IgD-negative memory B cell (primary cell): Measurements from ENCODE around the gene P3H1. TPM values are rescaled to one million over a fixed set of nuclear protein-coding genes. Genes with fewer than 3 reads are reported as not detected.
"Not testable (repeated sequence)": the region's sequence is repeated elsewhere in the genome, so short reads cannot be mapped to it uniquely, and the experiment has no call there.

Source experiments
- H3K27ac Mint-ChIP-seq, 3 donors: one replicate each; pipeline ENCODE4 v1.8.0; 2020 to 2022; ENCODE audit warnings: mild to moderate bottlenecking in 3 of 3, mixed read lengths in 3 of 3, moderate library complexity in 1 of 3
- H3K27me3 Mint-ChIP-seq: one replicate; pipeline ENCODE4 v1.8.0; 2021; ENCODE audit warnings: mixed read lengths
- H3K36me3 Mint-ChIP-seq: one replicate; pipeline ENCODE4 v1.8.0; 2020; ENCODE audit warnings: mild to moderate bottlenecking, mixed read lengths
- H3K4me1 Mint-ChIP-seq, 3 donors: one replicate each; pipeline ENCODE4 v1.8.0; 2020 to 2022; ENCODE audit warnings: mixed read lengths in 3 of 3, mild to moderate bottlenecking in 1 of 3
- H3K4me3 Mint-ChIP-seq, 4 donors: one replicate each; pipeline ENCODE4 v1.8.0; 2020 to 2022; ENCODE audit warnings: mild to moderate bottlenecking in 4 of 4, mixed read lengths in 4 of 4, moderate library complexity in 3 of 4
- H3K9me3 Mint-ChIP-seq, 3 donors: one replicate each; pipeline ENCODE4 v1.8.0; 2020 to 2021; ENCODE audit warnings: mixed read lengths in 3 of 3, mild to moderate bottlenecking in 1 of 3
- polyA plus RNA-seq: library from polyadenylated mRNA; unstranded; fragments of 300-500 nt; fragmentation: Illumina TruSeq; gene quantifications from one replicate; pipeline ENCODE4 v1.2.3, GENCODE V29; 2021

Gene P3H1
- polyA plus RNA-seq, result 10.4 TPM

GRCh38 chr1:42766741-42767509, at the start of gene P3H1, which contains the start of gene C1orf50:
TSS of gene P3H1 (minus strand) at chr1:42767028. CDS start at chr1:42766971, 57 bp downstream.
TSS of gene C1orf50 (plus strand) at chr1:42767249. CDS start at chr1:42767312, 63 bp downstream.
- no peaks in the 10 kb centered on the region for H3K27me3 Mint-ChIP-seq
- H3K9me3 Mint-ChIP-seq, result no peaks in the 10 kb centered on the region
- no peak within 1 kb of the TSS for H3K4me3 Mint-ChIP-seq
- peaks cover 17 to 24% (median 20%) of the 10 kb centered on the region in 3 donors for H3K4me1 Mint-ChIP-seq
- no peaks in the 10 kb centered on the region for H3K36me3 Mint-ChIP-seq
- peak within 1 kb of the TSS; percentile 76 to 94 (median 87) for H3K27ac Mint-ChIP-seq

- peaks cover 9% of the 10 kb centered on the region for H3K36me3 Mint-ChIP-seq
- no peaks in the 10 kb centered on the region for H3K9me3 Mint-ChIP-seq
- H3K27ac Mint-ChIP-seq, result peak overlapping the region; percentile 51 to 94 (median 82)
- H3K4me1 Mint-ChIP-seq, result peaks cover 15 to 22% (median 21%) of the 10 kb centered on the region in 3 donors
- no peaks in the 10 kb centered on the region for H3K27me3 Mint-ChIP-seq
- H3K4me3 Mint-ChIP-seq, result peak overlapping the region; percentile 84 to 93 (median 90)
These were observed 49.2 kb upstream of the P3H1 start for GRCh38 chr1:42815941-42816584.

GRCh38 chr1:42814815-42815214, 48.0 kb upstream of the P3H1 start:
- Mint-ChIP-seq H3K4me3 (peak overlapping the region in 1 of 4 donors; percentile 40), H3K36me3 (peaks cover 14% of the 10 kb centered on the region), H3K4me1 (peaks cover 15 to 22% (median 19%) of the 10 kb centered on the region in 3 donors)
- H3K27ac Mint-ChIP-seq, H3K27me3 Mint-ChIP-seq, H3K9me3 Mint-ChIP-seq: not testable (repeated sequence)

- Mint-ChIP-seq H3K4me3 (no peak overlapping the region), H3K36me3 (peaks cover 5% of the 10 kb centered on the region), H3K27ac (no peak overlapping the region), H3K4me1 (peaks cover 0 to 4% (median 2%) of the 10 kb centered on the region in 3 donors), H3K27me3 (no peaks in the 10 kb centered on the region), H3K9me3 (peaks cover 0 to 2% (median 0%) of the 10 kb centered on the region in 3 donors)
These were observed 40.3 kb upstream of the P3H1 start for GRCh38 chr1:42807056-42807668.

- peaks cover 0 to 3% (median 2%) of the 10 kb centered on the region in 3 donors for H3K4me1 Mint-ChIP-seq
- H3K36me3 Mint-ChIP-seq, result peaks cover 5% of the 10 kb centered on the region
- H3K27me3 Mint-ChIP-seq, result no peaks in the 10 kb centered on the region
- peaks cover 0 to 2% (median 0%) of the 10 kb centered on the region in 3 donors for H3K9me3 Mint-ChIP-seq
- no peak overlapping the region for H3K4me3 Mint-ChIP-seq
- H3K27ac Mint-ChIP-seq, result no peak overlapping the region
These were observed 39.8 kb upstream of the P3H1 start for GRCh38 chr1:42806593-42806992.

- H3K9me3 Mint-ChIP-seq, result peaks cover 0 to 2% (median 0%) of the 10 kb centered on the region in 3 donors
- no peaks in the 10 kb centered on the region for H3K27me3 Mint-ChIP-seq
- H3K36me3 Mint-ChIP-seq, result peaks cover 5% of the 10 kb centered on the region
- no peak overlapping the region for H3K27ac Mint-ChIP-seq
- peaks cover 0 to 2% (median 0%) of the 10 kb centered on the region in 3 donors for H3K4me1 Mint-ChIP-seq
- no peak overlapping the region for H3K4me3 Mint-ChIP-seq
These were observed 39.3 kb upstream of the P3H1 start for GRCh38 chr1:42806171-42806570.

- no peak overlapping the region for H3K27ac Mint-ChIP-seq
- H3K27me3 Mint-ChIP-seq, result no peaks in the 10 kb centered on the region
- no peaks in the 10 kb centered on the region for H3K4me1 Mint-ChIP-seq
- peaks cover 3% of the 10 kb centered on the region for H3K36me3 Mint-ChIP-seq
- no peak overlapping the region for H3K4me3 Mint-ChIP-seq
- peaks cover 0 to 2% (median 0%) of the 10 kb centered on the region in 3 donors for H3K9me3 Mint-ChIP-seq
These were observed 35.1 kb upstream of the P3H1 start for GRCh38 chr1:42801832-42802473.

GRCh38 chr1:42797979-42798378, 31.2 kb upstream of the P3H1 start:
- no peak overlapping the region for H3K4me3 Mint-ChIP-seq
- H3K27ac Mint-ChIP-seq, result no peak overlapping the region
- peaks cover 2% of the 10 kb centered on the region for H3K27me3 Mint-ChIP-seq
- peaks cover 3% of the 10 kb centered on the region for H3K36me3 Mint-ChIP-seq
- no peaks in the 10 kb centered on the region for H3K4me1 Mint-ChIP-seq
- H3K9me3 Mint-ChIP-seq, result no peaks in the 10 kb centered on the region

GRCh38 chr1:42797414-42797813, 30.6 kb upstream of the P3H1 start:
- Mint-ChIP-seq H3K4me1 (no peaks in the 10 kb centered on the region), H3K4me3 (peak overlapping the region in 1 of 4 donors; percentile 39), H3K27ac (no peak overlapping the region), H3K27me3 (peaks cover 2% of the 10 kb centered on the region), H3K36me3 (peaks cover 3% of the 10 kb centered on the region), H3K9me3 (no peaks in the 10 kb centered on the region)

- no peaks in the 10 kb centered on the region for H3K4me1 Mint-ChIP-seq
- H3K4me3 Mint-ChIP-seq, result no peak overlapping the region
- no peaks in the 10 kb centered on the region for H3K9me3 Mint-ChIP-seq
These were observed 27.0 kb upstream of the P3H1 start for GRCh38 chr1:42793824-42794223.

GRCh38 chr1:42788021-42788420, 21.2 kb upstream of the P3H1 start:
- H3K4me3 Mint-ChIP-seq, result no peak overlapping the region
- peaks cover 3% of the 10 kb centered on the region for H3K36me3 Mint-ChIP-seq
- H3K27me3 Mint-ChIP-seq, result peaks cover 15% of the 10 kb centered on the region
- peaks cover 6 to 9% (median 6%) of the 10 kb centered on the region in 3 donors for H3K4me1 Mint-ChIP-seq
- H3K27ac Mint-ChIP-seq, result no peak overlapping the region
- no peaks in the 10 kb centered on the region for H3K9me3 Mint-ChIP-seq

More at GRCh38 chr1:42793824-42794223, 27.0 kb upstream of the P3H1 start:
- H3K36me3 Mint-ChIP-seq, result peaks cover 3% of the 10 kb centered on the region
- no peak overlapping the region for H3K27ac Mint-ChIP-seq
- peaks cover 3% of the 10 kb centered on the region for H3K27me3 Mint-ChIP-seq

- no peaks in the 10 kb centered on the region for H3K36me3 Mint-ChIP-seq
- no peaks in the 10 kb centered on the region for H3K9me3 Mint-ChIP-seq
- H3K27me3 Mint-ChIP-seq, result peaks cover 14% of the 10 kb centered on the region
- peak overlapping the region in 2 of 4 donors; percentile 11 to 89 for H3K4me3 Mint-ChIP-seq
- peak overlapping the region in 1 of 3 donors; percentile 76 for H3K27ac Mint-ChIP-seq
- H3K4me1 Mint-ChIP-seq, result peaks cover 6 to 9% (median 7%) of the 10 kb centered on the region in 3 donors
These were observed 19.3 kb upstream of the P3H1 start for GRCh38 chr1:42786097-42786496.

GRCh38 chr1:42784946-42785693, 18.3 kb upstream of the P3H1 start, which contains the start of gene TMEM269:
TSS of gene TMEM269 (plus strand) at chr1:42784991. CDS start at chr1:42789894, 4,903 bp downstream.
- Mint-ChIP-seq H3K27ac (peak within 1 kb of the TSS in 1 of 3 donors; percentile 76), H3K27me3 (peaks cover 14% of the 10 kb centered on the region), H3K4me3 (peak within 1 kb of the TSS in 3 of 4 donors; percentile 63 to 92 (median 89)), H3K36me3 (peaks cover 5% of the 10 kb centered on the region), H3K4me1 (peaks cover 6 to 13% (median 9%) of the 10 kb centered on the region in 3 donors), H3K9me3 (no peaks in the 10 kb centered on the region)

- H3K4me1 Mint-ChIP-seq, result peaks cover 6 to 13% (median 9%) of the 10 kb centered on the region in 3 donors
- H3K4me3 Mint-ChIP-seq, result peak overlapping the region in 2 of 4 donors; percentile 2 to 70
- H3K27ac Mint-ChIP-seq, result no peak overlapping the region
- peaks cover 14% of the 10 kb centered on the region for H3K27me3 Mint-ChIP-seq
- peaks cover 8% of the 10 kb centered on the region for H3K36me3 Mint-ChIP-seq
- H3K9me3 Mint-ChIP-seq, result no peaks in the 10 kb centered on the region
These were observed 17.7 kb upstream of the P3H1 start for GRCh38 chr1:42784547-42784945.
